AG08395 (cell line): ENCODE measurements around the gene TFDP2.
A peak's percentile ranks its signal among the peaks of the same experiment; 100 is the strongest.
"Not testable (repeated sequence)": the region's sequence is repeated elsewhere in the genome, so short reads cannot be mapped to it uniquely, and the experiment has no call there.

Experiments used
- DNase-seq: peaks from one replicate; pipeline ENCODE4 v3.0.0; 2012; ENCODE audit warnings: mixed read lengths, low spot score

TFDP2 gene

GRCh38 chr3:142127941-142128658 is 21.2 kb downstream of the TFDP2 start:
- no peak for DNase-seq

GRCh38 chr3:142124243-142124642 is 25.1 kb downstream of the TFDP2 start:
- DNase-seq, result no peak

GRCh38 chr3:142120707-142121106 is 28.6 kb downstream of the TFDP2 start:
- DNase-seq, result no peak

- no peak for DNase-seq
Measured at GRCh38 chr3:142118911-142119310, 30.4 kb downstream of the TFDP2 start.

- no peak for DNase-seq
Measured at GRCh38 chr3:142117056-142117851, 32.1 kb downstream of the TFDP2 start.

GRCh38 chr3:142115867-142116668 is 33.3 kb downstream of the TFDP2 start:
- DNase-seq, result no peak

- no peak for DNase-seq
Measured at GRCh38 chr3:142112601-142113000, 36.7 kb downstream of the TFDP2 start.

- DNase-seq, result no peak
Measured at GRCh38 chr3:142106548-142106947, 42.8 kb downstream of the TFDP2 start.

GRCh38 chr3:142105991-142106390 is 43.4 kb downstream of the TFDP2 start:
- DNase-seq, result no peak

- no peak for DNase-seq
Measured at GRCh38 chr3:142104763-142105162, 44.6 kb downstream of the TFDP2 start.

- DNase-seq, result no peak
Measured at GRCh38 chr3:142098964-142099363, 50.4 kb downstream of the TFDP2 start.

GRCh38 chr3:142097099-142097843 is 52.1 kb downstream of the TFDP2 start:
- DNase-seq, result no peak

GRCh38 chr3:142095841-142096240 is 53.5 kb downstream of the TFDP2 start:
- DNase-seq, result no peak

- DNase-seq, result not testable (repeated sequence)
Measured at GRCh38 chr3:142088925-142089324, 60.4 kb downstream of the TFDP2 start.

- DNase-seq, result no peak
Measured at GRCh38 chr3:142088522-142088921, 60.8 kb downstream of the TFDP2 start.

- peak; percentile 79 for DNase-seq
Measured at GRCh38 chr3:142087676-142088075, 61.7 kb downstream of the TFDP2 start.

GRCh38 chr3:142086581-142087090 is 62.7 kb downstream of the TFDP2 start:
- DNase-seq, result no peak

GRCh38 chr3:142081178-142081577 is 68.2 kb downstream of the TFDP2 start:
- no peak for DNase-seq

- no peak for DNase-seq
Measured at GRCh38 chr3:142077859-142078500, 71.4 kb downstream of the TFDP2 start.

GRCh38 chr3:142077155-142077858 is 72.0 kb downstream of the TFDP2 start:
- DNase-seq, result no peak
